IMR-90 (cell line): Measurements from ENCODE around the gene PANK4. TPM values are rescaled to one million over a fixed set of nuclear protein-coding genes. Genes with fewer than 3 reads are reported as not detected.

Experiments used
- ATAC-seq: fragments of 200-7000 bp; cut with Tn5 transposase; 2 replicates; pipeline ENCODE4 v1.9.1; 2020; ENCODE audit warnings: low read depth, mild to moderate bottlenecking, moderate library complexity
- BruUV-seq: library from RNA; stranded (reverse); fragments of 400-500 nt; replicated peaks from 2 replicates; lab custom pipeline; 2021; lab: Mats Ljungman, UMichigan
- CTCF ChIA-PET: fragments of 300-600 bp; formaldehyde crosslinking; extraction: SDS; loops from one replicate; lab custom pipeline; 2021; ENCODE audit warnings: antibody characterized with exemption; lab: Yijun Ruan, JAX
- POLR2A ChIA-PET: fragments of 300-600 bp; sonication (Branson Sonifier 250); formaldehyde crosslinking; loops from one replicate; lab custom pipeline; 2022; ENCODE audit warnings: antibody characterized with exemption; ENCODE audit not compliant: unreplicated experiment; lab: Charles Lee
- DNase-seq: peaks from one replicate; pipeline ENCODE4 v3.0.0; 2013
- H2AFZ ChIP-seq: replicated peaks from 2 replicates; pipeline ENCODE3; 2013; ENCODE audit warnings: low read length, mild to moderate bottlenecking; ENCODE audit not compliant: poor library complexity
- H2AK5ac ChIP-seq: 2 replicates; pipeline ENCODE4 v1.6.1; 2013; ENCODE audit warnings: low read depth, low read length, inconsistent platforms
- H2AK9ac ChIP-seq: replicated peaks from 2 replicates; pipeline ENCODE3; 2013; ENCODE audit warnings: mild to moderate bottlenecking, low read depth, low read length, moderate library complexity; ENCODE audit not compliant: poor library complexity
- H2BK120ac ChIP-seq: 2 replicates; pipeline ENCODE4 v1.6.1; 2013; ENCODE audit warnings: low read depth, low read length, inconsistent platforms
- H2BK15ac ChIP-seq: 3 replicates; pipeline ENCODE4 v1.6.1; 2013; ENCODE audit warnings: low read depth, low read length, inconsistent platforms
- H2BK20ac ChIP-seq: 2 replicates; pipeline ENCODE4 v1.6.1; 2013; ENCODE audit warnings: low read depth, mild to moderate bottlenecking, inconsistent platforms, low read length, moderate library complexity
- H2BK5ac ChIP-seq: 2 replicates; pipeline ENCODE4 v1.6.1; 2013; ENCODE audit warnings: mild to moderate bottlenecking, low read depth, low read length, inconsistent platforms; ENCODE audit not compliant: poor library complexity, severe bottlenecking
- H3K14ac ChIP-seq: replicated peaks from 2 replicates; pipeline ENCODE4 v1.6.1; 2013; ENCODE audit warnings: low read depth, low read length, inconsistent platforms
- H3K18ac ChIP-seq: 2 replicates; pipeline ENCODE4 v1.6.1; 2013; ENCODE audit warnings: low read depth, low read length, control low read depth
- H3K23ac ChIP-seq: 2 replicates; pipeline ENCODE4 v1.6.1; 2013; ENCODE audit warnings: low read depth, low read length, inconsistent platforms
- H3K27ac ChIP-seq: 2 replicates; pipeline ENCODE4 v1.5.1; 2013; ENCODE audit warnings: mild to moderate bottlenecking, control low read depth, low read length; ENCODE audit not compliant: insufficient read depth
- H3K27me3 ChIP-seq: 2 replicates; pipeline ENCODE4 v1.6.1; 2013; ENCODE audit warnings: low read length; ENCODE audit not compliant: control insufficient read depth, insufficient read depth
- H3K36me3 ChIP-seq: 2 replicates; pipeline ENCODE4 v1.6.1; 2013; ENCODE audit warnings: low read length, mixed read lengths; ENCODE audit not compliant: control insufficient read depth, insufficient read depth
- H3K4ac ChIP-seq: 2 replicates; pipeline ENCODE4 v1.6.1; 2013; ENCODE audit warnings: low read depth, low read length, inconsistent platforms
- H3K4me1 ChIP-seq: 2 replicates; pipeline ENCODE4 v1.6.1; 2013; ENCODE audit warnings: low read length, mixed read lengths; ENCODE audit not compliant: control insufficient read depth, insufficient read depth
- H3K4me2 ChIP-seq: 2 replicates; pipeline ENCODE4 v1.6.1; 2013; ENCODE audit warnings: low read depth, mild to moderate bottlenecking, control low read depth, low read length, moderate library complexity
- H3K4me3 ChIP-seq: 2 replicates; pipeline ENCODE4 v1.5.1; 2013; ENCODE audit warnings: low read depth, mild to moderate bottlenecking, control low read depth, low read length, moderate library complexity; ENCODE audit not compliant: insufficient read depth
- H3K56ac ChIP-seq: 2 replicates; pipeline ENCODE4 v1.6.1; 2013; ENCODE audit warnings: low read length, inconsistent platforms; ENCODE audit not compliant: insufficient read depth; ENCODE audit errors: extremely low read depth
- H3K79me1 ChIP-seq, 2 experiments: 2 replicates each; pipeline ENCODE4 v1.6.1; 2013; ENCODE audit warnings: low read length in 2 of 2, inconsistent platforms in 1 of 2, low read depth in 1 of 2
- H3K9ac ChIP-seq: 2 replicates; pipeline ENCODE4 v1.6.1; 2013; ENCODE audit warnings: low read depth, low read length, control low read depth
- H3K9me1 ChIP-seq: 2 replicates; pipeline ENCODE4 v1.6.1; 2013; ENCODE audit warnings: low read length, inconsistent platforms; ENCODE audit not compliant: insufficient read depth
- H3K9me3 ChIP-seq: 2 replicates; pipeline ENCODE4 v1.6.1; 2013; ENCODE audit warnings: low read length; ENCODE audit not compliant: control insufficient read depth, insufficient read depth
- H4K20me1 ChIP-seq: 2 replicates; pipeline ENCODE4 v1.6.1; 2013; ENCODE audit warnings: low read length, inconsistent platforms; ENCODE audit not compliant: insufficient read depth
- H4K5ac ChIP-seq: 2 replicates; pipeline ENCODE4 v1.6.1; 2013; ENCODE audit warnings: mild to moderate bottlenecking, low read depth, low read length, control low read depth
- H4K8ac ChIP-seq, 2 experiments: 2 replicates each; pipeline ENCODE4 v1.6.1; 2013; ENCODE audit warnings: low read depth in 2 of 2, low read length in 2 of 2, control low read depth in 1 of 2, inconsistent platforms in 1 of 2
- H4K91ac ChIP-seq: 2 replicates; pipeline ENCODE4 v1.6.1; 2013; ENCODE audit warnings: low read depth, low read length, inconsistent platforms; ENCODE audit not compliant: insufficient read depth
- BHLHE40 ChIP-seq: fragments of 150-350 bp; IDR thresholded peaks from 2 replicates; pipeline ENCODE4 v1.6.1; 2016; ENCODE audit warnings: mild to moderate bottlenecking, low read depth, low read length
- CEBPB ChIP-seq: IDR thresholded peaks from 2 replicates; pipeline ENCODE4 v1.6.1; 2012; ENCODE audit warnings: low read depth, low read length, improper control_type of control experiment
- CHD1 ChIP-seq: IDR thresholded peaks from 2 replicates; pipeline ENCODE4 v1.6.1; 2012; ENCODE audit warnings: low read depth, low read length, improper control_type of control experiment
- CTCF ChIP-seq: conservative IDR thresholded peaks from 2 replicates; pipeline ENCODE4 v1.5.1; 2012; ENCODE audit warnings: mild to moderate bottlenecking, low read depth, low read length, improper control_type of control experiment
- FOS ChIP-seq: fragments of 150-350 bp; IDR thresholded peaks from 2 replicates; pipeline ENCODE4 v1.6.1; 2016; ENCODE audit warnings: low read depth, low read length
- MAFK ChIP-seq: IDR thresholded peaks from 2 replicates; pipeline ENCODE4 v1.6.1; 2012; ENCODE audit warnings: low read depth, low read length, improper control_type of control experiment
- MAZ ChIP-seq: IDR thresholded peaks from 2 replicates; pipeline ENCODE4 v1.6.1; 2012; ENCODE audit warnings: low read depth, mild to moderate bottlenecking, low read length, improper control_type of control experiment, moderate library complexity, borderline replicate concordance
- NFE2L2 ChIP-seq: fragments of 150-350 bp; IDR thresholded peaks from 2 replicates; pipeline ENCODE4 v1.6.1; 2016; ENCODE audit warnings: low read depth, mild to moderate bottlenecking, low read length
- POLR2A ChIP-seq: IDR thresholded peaks from 2 replicates; pipeline ENCODE4 v1.6.1; 2012; ENCODE audit warnings: mild to moderate bottlenecking, low read depth, low read length
- RAD21 ChIP-seq: IDR thresholded peaks from 2 replicates; pipeline ENCODE4 v1.6.1; 2012; ENCODE audit warnings: low read length, improper control_type of control experiment
- RCOR1 ChIP-seq: IDR thresholded peaks from 2 replicates; pipeline ENCODE4 v1.6.1; 2012; ENCODE audit warnings: mild to moderate bottlenecking, low read length, improper control_type of control experiment; ENCODE audit not compliant: insufficient replicate concordance
- RFX5 ChIP-seq: IDR thresholded peaks from 2 replicates; pipeline ENCODE4 v1.8.0; 2012; ENCODE audit warnings: low read depth, mild to moderate bottlenecking, low read length, moderate library complexity
- SMC3 ChIP-seq: fragments of 150-350 bp; IDR thresholded peaks from 2 replicates; pipeline ENCODE4 v1.6.1; 2016; ENCODE audit warnings: low read depth, mild to moderate bottlenecking, antibody characterized with exemption, low read length, moderate library complexity
- USF2 ChIP-seq: fragments of 150-350 bp; IDR thresholded peaks from 2 replicates; pipeline ENCODE4 v1.6.1; 2017; ENCODE audit warnings: mild to moderate bottlenecking, antibody characterized with exemption, low read length, low read depth
- WGBS, 2 experiments: methylation state at CpG; one replicate each; pipeline versions ENCODE4 v1.1.5 to v1.1.7; 2013; ENCODE audit warnings: missing lambda C conversion rate in 2 of 2; ENCODE audit not compliant: insufficient read length in 1 of 2; ENCODE audit errors: extremely low coverage in 2 of 2; 5-methylcytosine and 5-hydroxymethylcytosine counted together
- dilution Hi-C: fragments of 300-500 bp; cut with HindIII; formaldehyde crosslinking; loops from one replicate; pipeline ENCODE4 v1.14.3; 2018; ENCODE audit warnings: low sequenced_read_pairs; ENCODE audit not compliant: unreplicated experiment
- in situ Hi-C: fragments of 300-500 bp; cut with MboI; formaldehyde crosslinking; loops from 3 replicates; pipeline ENCODE4 v1.14.3; 2019; ENCODE audit warnings: low sequenced_read_pairs, inconsistent platforms, mixed read lengths
- intact Hi-C: fragments of 100-400 bp; cut with micrococcal nuclease; formaldehyde crosslinking; loops from 2 replicates; pipeline ENCODE4 v1.10.0; 2022
- polyA plus RNA-seq, 3 experiments: library from polyadenylated mRNA; depleted of rRNA; stranded (reverse); fragments of >200 nt; gene quantifications; 2 replicates each; pipeline ENCODE4 v1.2.3, GENCODE V29; 2012; ENCODE audit warnings: low replicate concordance in 1 of 3
- total RNA-seq: library from RNA; depleted of rRNA; stranded (reverse); fragments of >200 nt; gene quantifications from 2 replicates; pipeline ENCODE4 v1.2.3, GENCODE V29; 2012
- TF ChIP-seq, protein P1 (sequence below): fragments of 150-350 bp; IDR thresholded peaks from 2 replicates; pipeline ENCODE4 v1.6.1; 2016; ENCODE audit warnings: low read depth, mild to moderate bottlenecking, low read length, moderate library complexity, borderline replicate concordance

Gene PANK4
- total and polyA plus RNA-seq, 2 of the 4 experiments (the other 2 are of a cell fraction) = 14.0 to 18.5 TPM

GRCh38 chr1:2528966-2529783 lies 2.8 kb upstream of the PANK4 start:
- no peak overlapping the region for H3K18ac ChIP-seq
- H3K4me1 ChIP-seq = peaks cover 15% of the 10 kb centered on the region
- H4K5ac ChIP-seq = no peak overlapping the region
- peaks cover 1% of the 10 kb centered on the region; the same call in 1 of the 2 replicates for H3K9me1 ChIP-seq
- H2BK5ac ChIP-seq = no peak overlapping the region
- H3K23ac ChIP-seq = no peak overlapping the region
- in situ Hi-C loops = loop anchor here (25.0 kb wide), 1 partner anchor 342 kb away; the partner anchor contains the start of gene FAAP20
- H2BK120ac ChIP-seq = no peak overlapping the region
- H3K9me3 ChIP-seq = no peaks in the 10 kb centered on the region
- H3K56ac ChIP-seq = no peak overlapping the region
- no peak overlapping the region for H3K9ac ChIP-seq
- ChIA-PET CTCF (no interaction called here), POLR2A (no interaction called here)
- H3K4me3 ChIP-seq = no peak overlapping the region
- H2AK9ac ChIP-seq = no peak overlapping the region
- peak overlapping the region; percentile 75 for H2AFZ ChIP-seq
- DNase-seq (no peak), ATAC-seq (no peak)
- H2BK15ac ChIP-seq = no peak overlapping the region
- H3K27me3 ChIP-seq = peaks cover 23% of the 10 kb centered on the region; the same call in 1 of the 2 replicates
- BruUV-seq = no TSS peak
- H3K14ac ChIP-seq = no peak overlapping the region
- H3K27ac ChIP-seq = no peak overlapping the region
- H3K36me3 ChIP-seq = no peaks in the 10 kb centered on the region
- intact Hi-C loops = loop anchor here (5.0 kb wide), 1 partner anchor 117 kb away; the partner anchor contains the start of gene PEX10
- 16% methylated on average over 45 of the region's 84 CpGs; no CpG with 5 or more reads in 1 of the 2 experiments for WGBS, 2 experiments
- H3K4ac ChIP-seq = no peak overlapping the region
- no peak overlapping the region for H2AK5ac ChIP-seq
- H4K91ac ChIP-seq = no peak overlapping the region
- H3K4me2 ChIP-seq = no peak overlapping the region
- no peak overlapping the region for H2BK20ac ChIP-seq
- peaks cover 19% of the 10 kb centered on the region for H4K20me1 ChIP-seq
- dilution Hi-C loops = no loop called here
- H3K79me1 ChIP-seq = peaks cover 0 to 16% of the 10 kb centered on the region in 2 experiments; a peak in 2 of 4 replicates
- no peak overlapping the region for H4K8ac ChIP-seq
- TF ChIP-seq POLR2A (no peak), RCOR1 (no peak), MAFK (no peak), CEBPB (no peak), USF2 (no peak), MAZ (no peak), NFE2L2 (no peak), FOS (no peak), BHLHE40 (no peak), RAD21 (no peak), CTCF (no peak), SMC3 (no peak), RFX5 (no peak), CHD1 (no peak)
- TF ChIP-seq, protein P1, sequence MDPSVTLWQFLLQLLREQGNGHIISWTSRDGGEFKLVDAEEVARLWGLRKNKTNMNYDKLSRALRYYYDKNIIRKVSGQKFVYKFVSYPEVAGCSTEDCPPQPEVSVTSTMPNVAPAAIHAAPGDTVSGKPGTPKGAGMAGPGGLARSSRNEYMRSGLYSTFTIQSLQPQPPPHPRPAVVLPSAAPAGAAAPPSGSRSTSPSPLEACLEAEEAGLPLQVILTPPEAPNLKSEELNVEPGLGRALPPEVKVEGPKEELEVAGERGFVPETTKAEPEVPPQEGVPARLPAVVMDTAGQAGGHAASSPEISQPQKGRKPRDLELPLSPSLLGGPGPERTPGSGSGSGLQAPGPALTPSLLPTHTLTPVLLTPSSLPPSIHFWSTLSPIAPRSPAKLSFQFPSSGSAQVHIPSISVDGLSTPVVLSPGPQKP = no peak
